GM18508 (cell line): Measurements from ENCODE around the gene TWSG1.
"Not testable (repeated sequence)": the region's sequence is repeated elsewhere in the genome, so short reads cannot be mapped to it uniquely, and the experiment has no call there.

ENCODE experiments used
- ATAC-seq: cut with Tn5 transposase; IDR thresholded peaks from one replicate; pipeline ENCODE4 v1.9.1; 2021; ENCODE audit warnings: moderate number of reproducible peaks; ENCODE audit not compliant: insufficient read depth, unreplicated experiment

Gene TWSG1

DNA sequence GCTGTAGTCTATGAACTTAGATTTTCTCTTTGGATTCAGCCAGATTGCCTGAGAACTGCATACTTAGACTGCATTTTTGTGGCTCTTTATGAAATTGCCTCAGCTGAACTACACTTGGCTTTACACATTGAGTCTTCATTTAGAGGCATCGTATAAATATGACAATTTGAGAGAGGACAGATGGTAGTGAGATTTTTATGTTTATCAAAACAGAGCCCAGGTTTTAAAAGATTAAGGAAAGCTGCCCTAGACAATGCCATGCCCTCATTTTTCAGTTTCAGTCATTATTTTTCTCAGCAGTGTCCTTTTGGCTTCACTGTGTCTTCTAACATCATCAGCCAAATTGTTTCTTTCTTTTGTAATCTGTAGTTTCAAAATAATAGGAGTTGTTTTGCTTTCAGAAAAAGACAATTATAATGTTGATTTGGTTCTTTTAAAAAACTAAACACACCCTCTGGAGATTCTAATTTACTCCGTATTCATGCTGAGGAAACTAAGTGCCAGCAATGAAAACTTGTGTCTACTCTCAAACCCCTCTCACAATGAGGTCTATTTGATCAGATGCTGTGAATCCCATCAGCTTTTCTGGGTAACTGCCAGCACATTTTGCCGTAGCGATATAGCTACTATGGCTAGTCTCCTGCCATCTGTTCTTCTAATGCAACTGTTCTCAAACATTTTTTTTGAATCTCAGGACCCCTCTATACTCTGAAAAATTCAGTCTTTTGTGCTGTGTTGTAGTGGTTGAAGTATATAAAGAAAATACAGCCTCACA is 46.2 kb downstream of the TWSG1 start:
- no peak for ATAC-seq

DNA sequence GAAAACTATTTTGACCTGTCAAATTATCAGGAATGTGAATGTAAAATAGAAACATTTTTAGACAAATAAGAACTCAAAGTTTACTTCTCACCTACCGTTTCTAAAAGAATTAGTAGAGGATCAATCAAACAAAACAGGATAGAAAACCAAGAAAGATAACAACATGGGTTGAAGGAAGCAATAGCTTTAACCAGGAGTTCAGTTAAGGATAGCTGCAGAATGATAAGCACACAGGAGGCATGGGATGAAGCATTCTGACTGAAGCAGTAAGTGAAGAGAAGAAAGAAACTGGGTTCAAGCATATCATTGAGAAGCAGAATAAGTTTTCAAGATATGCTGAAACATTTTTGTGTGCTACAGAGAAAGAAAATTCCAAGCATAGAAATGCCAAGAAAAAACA is 52.3 kb downstream of the TWSG1 start:
- ATAC-seq: no peak

DNA sequence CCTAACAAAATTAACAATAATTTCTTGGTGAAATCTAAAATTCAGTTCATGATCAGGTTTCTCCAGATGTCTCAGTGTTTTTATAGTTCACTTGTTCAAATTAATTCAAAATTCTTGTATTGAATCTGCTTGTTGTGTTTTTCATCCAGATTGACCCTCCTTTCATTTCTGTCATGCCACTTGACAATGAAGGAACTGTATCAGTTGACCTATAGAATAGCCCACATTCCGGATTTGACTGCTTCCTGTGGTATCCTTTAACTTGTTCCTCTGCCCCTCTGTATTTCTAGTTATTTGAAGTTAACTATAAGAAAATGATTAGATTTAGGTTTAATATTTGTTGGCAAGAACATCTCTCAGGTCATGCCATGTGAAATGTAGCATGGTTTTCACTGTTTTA is 53.3 kb downstream of the TWSG1 start:
- no peak for ATAC-seq

DNA sequence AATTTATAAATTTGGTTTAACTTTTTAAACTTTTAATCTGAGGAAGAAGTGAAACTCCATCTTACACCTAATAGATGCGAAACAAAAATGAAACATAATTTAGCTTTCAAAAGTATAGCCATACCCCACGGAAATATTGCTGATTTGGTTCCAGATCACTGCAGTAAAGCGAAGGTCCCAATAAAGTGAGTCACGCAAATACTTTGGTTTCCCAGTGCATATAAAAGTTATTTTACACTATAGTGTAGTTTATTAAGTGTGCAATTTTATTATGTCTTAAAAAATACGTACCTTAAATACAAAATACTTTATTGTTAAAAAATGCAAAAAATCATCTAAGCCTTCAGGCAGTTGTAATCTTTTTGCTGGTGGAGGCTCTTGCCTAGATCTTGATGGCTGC is 55.1 kb downstream of the TWSG1 start:
- no peak for ATAC-seq

DNA sequence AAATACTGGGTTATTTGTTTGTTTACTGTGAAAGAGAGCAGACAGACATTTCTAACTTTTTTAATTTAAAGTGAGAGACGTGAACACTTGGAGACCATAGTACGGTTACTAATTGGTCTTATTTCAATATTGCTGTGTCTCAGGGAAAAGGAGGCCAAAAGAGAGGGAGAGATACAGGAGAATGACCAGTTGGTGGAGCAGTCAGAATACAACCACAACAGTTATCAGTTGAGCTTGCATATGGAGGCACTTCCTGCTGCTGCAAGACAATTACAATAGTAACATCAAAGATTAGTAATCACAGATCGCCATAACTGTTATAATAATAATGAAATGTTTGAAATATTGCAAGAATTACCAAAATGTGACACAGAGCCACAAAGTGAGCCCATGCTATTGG is 58.2 kb downstream of the TWSG1 start:
- no peak for ATAC-seq

DNA sequence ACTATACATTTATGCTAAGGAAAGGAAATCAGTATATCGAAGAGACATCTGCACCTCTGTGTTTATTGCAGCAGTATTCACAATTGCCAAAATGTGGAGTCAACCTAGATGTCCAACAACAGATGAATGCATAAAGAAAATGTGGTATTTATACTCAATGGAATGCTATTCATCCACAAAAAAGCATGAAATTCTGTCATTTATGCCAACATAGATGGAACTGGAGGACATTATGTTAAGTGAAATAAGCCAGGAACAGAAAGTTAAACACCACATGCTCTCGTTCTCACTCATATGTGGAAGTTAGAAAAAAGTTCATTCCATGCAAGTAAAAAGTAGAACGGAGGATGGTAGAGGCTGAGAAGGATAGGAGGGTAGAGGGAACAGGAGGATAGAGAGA is 59.5 kb downstream of the TWSG1 start:
- ATAC-seq: no peak

DNA sequence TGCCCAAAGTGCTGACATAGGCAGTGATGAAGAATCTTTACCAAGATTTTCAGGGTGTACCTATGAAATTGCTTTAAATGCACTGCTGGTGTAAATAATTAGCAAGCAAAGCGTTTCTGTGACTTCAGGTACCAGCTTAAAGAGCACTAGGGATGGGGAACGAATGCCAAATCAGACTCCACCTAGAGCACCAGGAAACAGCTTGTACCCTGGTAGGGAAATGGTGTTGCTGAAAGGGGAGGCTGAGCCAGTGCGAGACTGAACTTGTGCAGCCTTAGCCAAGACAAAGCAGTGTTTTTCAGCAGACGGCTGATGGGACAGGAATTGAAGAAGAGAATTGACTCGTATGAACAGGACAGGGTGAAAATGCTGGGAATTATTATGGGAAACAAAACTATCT is 65.6 kb downstream of the TWSG1 start:
- ATAC-seq: no peak

DNA sequence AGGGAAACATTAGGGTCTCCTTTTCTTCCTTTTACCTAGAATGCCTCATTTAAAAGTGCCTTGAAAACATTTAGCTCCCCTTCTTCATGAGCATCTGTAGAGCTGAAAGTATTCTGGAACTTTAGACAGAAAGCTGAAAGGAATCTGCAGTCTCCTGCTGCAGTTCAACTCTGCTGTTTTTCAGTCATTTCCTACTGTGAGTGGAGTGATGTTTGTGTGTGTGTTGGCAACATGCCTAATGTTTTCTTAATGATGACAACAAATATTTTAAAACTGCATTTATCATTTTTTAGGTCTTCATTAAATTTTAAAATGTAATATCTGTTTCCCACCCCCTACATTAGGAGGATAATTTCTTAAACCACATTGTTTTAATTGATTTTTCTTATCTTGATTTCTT is 66.6 kb downstream of the TWSG1 start:
- ATAC-seq: no peak

DNA sequence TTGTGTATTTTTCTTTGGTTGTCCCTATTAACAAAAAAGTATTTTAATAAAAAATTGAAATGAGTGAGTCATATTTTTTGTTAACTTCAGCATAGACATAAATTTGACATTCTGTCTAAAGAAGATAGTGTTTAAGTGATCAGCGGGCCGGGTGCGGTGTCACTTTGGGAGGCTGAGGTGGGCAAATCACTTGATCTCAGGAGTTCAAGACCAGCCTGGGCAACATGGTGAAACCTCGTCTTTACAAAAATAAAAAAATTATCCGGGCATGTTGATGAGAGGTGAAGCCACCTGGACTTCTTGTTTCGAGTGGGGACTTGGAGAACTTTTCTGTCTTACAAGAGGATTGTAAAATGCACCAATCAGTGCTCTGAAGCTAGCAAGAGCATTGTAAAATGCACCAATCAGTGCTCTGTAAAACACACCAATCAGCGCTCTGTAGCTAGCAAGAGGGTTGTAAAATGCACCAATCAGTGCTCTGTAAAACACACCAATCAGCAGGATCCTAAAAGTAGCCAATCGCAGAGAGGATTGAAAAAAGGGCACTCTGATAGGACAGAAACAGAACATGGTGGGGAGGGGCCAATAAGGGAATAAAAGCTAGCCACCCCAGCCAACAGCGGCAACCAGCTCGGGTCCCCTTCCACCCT is 67.9 kb downstream of the TWSG1 start:
- not testable (repeated sequence) for ATAC-seq

DNA sequence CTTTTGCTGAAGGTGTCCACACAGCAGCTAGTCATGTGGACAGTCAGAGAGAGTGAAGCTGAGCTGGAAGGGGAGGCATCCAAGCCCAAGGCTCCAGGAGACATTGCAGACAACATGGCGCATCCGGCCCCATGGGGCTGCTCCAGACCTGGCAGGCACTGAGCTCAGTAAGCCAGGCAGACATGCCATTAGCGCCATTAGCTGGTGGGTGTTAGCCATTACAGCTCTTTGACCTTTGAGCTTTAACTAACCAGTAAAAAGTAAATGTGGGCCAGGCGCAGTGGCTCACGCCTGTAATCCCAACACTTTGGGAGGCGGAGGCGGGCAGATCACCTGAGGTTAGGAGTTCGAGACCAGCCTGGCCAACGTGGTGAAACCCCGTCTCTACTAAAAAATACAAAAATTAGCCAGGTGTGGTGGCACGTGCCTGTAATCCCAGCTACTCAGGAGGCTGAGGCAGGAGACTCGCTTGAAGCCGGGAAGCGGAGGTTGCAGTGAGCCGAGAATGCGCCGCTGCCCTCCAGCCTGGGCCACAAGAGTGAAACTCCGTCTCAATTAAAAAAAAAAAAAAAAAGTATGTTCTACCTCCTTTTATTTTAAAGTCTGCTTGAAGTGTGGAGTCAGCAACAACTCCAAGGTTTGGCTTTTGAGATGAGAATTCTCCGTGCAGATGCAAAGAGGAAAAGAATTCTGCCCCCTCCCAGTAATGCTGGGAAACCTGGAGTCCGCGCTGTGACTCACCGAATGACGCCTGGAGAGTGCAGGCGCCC is 69.4 kb downstream of the TWSG1 start:
- no peak for ATAC-seq

DNA sequence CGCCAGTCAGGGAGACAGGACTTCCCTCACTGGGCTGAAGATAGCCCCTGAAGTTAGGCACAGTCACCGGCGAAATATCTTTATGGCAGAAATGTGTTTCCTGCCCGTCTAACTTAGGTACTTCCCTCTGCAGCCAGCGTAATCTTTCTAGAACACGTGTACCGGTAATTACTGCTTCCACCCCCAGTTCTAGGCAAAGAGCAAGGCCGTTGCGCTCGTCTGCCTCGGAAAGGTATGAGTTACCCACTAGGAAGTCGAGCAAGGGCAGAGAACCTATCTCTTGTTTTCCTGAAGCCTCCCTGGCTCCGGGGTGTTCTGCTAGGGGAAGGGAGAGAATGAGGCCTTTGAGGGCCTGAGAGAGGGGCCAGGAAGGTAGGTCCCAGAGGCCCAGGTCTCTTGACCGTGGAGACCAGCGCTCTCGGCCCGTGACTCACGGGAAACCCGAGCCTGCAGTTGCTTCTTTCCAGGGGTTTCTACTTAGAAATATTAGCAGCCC is 70.0 kb downstream of the TWSG1 start:
- no peak for ATAC-seq

DNA sequence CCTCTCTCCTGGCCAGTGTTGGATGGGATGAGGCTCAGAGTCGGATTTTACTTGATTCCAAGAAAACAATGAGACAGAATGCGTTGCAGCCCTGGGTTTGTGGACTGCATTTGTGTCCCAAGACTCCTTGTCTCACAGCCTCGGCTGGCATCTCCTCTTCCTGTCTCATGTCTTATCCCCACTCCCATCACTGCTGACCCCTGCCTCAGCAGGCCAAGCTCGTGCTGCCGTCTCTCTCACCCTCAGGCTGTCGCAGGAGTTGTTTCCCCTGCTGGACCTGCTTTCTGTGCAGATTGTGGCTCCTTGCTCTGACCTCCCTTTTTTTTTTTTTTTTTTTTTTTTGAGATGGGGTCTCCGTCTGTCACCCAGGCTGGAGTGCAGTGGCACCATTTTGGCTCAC is 70.6 kb downstream of the TWSG1 start:
- ATAC-seq: no peak

DNA sequence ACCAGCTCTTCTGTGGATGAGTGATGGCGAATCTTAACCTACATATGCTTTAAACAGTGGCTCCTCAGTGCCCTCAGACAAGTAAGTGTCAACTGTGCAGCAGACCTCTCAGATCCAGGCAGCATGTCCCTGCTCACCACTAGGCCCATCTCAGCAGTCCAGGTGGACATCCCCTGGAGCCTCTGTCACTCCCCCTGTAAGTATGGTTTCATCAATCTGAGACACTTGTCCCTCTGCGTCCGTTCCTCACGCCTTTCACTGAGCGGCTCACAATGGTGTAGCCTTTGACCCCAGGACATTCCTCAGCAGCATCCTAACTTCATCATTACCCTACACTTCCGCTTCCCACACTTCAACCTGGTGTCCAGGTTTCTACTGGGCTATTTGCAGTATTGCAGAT is 71.4 kb downstream of the TWSG1 start:
- ATAC-seq: no peak

DNA sequence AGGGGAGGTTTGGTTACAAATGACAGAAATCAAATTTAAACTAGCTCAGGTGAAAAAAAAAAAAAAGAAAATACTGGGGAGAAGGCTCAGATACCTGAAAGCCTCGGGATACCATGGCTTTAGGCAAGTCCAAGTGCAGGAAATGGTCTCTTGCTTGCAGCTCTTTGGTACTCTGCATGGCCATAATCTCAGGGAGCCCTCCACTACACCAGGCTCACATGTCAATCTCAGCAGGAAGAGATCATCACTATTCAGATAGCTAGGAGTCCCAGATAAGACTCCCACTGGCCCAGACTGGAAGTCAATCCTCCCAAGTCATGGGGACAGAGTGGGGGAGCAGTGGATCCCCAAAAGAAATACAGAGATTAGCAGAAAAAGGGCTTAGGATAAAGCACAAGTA is 75.9 kb downstream of the TWSG1 start:
- no peak for ATAC-seq

DNA sequence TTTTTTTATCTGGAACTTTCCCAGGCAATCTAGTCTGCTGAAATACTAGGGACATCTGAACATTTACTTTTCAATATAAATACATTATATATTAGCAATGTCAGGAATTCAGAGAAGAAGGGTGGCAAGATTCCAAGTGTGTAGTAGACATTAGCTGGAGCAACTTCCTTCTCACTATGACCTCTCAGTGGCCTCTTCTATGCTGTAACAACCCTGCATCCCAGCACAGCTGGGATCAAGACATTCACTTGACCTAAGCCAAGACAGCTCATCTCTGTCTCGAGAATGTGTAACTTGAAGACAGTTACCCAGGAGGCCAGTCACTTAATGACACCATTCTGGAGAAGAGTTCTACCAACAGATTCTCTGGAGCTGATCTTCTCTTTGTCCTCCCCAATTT is 79.0 kb downstream of the TWSG1 start:
- ATAC-seq: no peak

DNA sequence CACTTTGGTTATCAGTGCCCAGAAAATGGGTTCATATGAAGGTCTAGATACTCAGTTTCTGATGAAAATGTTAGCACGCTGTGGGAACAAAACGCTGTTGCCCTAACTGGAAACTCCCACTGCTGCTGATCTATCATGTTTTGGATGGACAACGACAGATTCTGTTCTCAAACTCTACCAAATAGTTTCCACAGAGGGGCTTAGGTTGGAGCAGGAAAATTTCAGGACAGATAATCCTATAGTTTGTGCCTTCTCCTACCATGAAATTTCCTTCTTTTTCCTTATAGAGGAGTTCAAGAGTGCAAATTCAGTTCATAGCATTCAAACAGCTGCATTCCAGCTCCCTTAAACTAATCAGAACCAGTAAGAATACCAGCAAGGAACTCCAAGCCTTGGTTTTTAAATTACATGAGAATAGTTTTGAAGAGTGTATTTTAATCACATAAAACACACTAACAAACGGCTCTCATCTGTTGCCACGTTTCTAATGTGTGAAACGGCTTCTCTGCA is 82.0 kb downstream of the TWSG1 start:
- ATAC-seq: no peak

DNA sequence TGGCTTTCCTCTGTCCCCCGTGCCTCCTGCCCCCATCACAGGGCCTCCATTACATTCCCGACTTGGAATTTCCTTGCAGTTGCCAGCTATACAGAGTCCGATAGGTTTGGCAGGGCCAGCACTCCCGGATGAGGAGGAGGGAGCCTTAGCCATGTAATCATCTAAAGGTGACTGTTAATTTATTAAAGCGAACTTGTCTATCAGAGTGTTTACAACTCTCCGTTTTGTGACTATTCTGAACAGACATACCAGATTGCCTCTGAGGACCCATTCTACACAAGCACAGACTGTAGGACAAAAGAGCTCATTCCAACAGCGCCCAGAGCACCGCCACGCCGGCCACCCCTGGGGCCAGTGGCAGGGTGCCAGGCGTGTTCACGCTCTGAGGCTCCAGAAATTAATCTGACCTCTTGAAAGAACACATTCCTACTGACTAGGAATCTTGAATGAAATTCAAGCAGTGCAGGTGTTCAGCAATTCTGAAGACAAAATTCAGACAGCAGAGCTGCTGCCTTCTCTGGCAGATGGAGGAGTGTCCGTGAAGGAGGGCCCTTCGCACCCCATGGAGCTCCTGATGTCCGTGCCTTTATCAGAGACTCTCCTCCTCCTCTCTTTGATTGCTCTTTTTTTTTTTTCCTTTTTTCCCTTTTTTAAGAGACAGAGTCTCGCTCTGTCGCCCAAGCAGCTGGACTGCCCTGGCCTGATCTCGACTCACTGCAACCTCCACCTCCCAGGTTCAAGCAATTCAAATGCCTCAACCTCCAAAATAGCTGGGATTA is 82.7 kb downstream of the TWSG1 start:
- no peak for ATAC-seq

DNA sequence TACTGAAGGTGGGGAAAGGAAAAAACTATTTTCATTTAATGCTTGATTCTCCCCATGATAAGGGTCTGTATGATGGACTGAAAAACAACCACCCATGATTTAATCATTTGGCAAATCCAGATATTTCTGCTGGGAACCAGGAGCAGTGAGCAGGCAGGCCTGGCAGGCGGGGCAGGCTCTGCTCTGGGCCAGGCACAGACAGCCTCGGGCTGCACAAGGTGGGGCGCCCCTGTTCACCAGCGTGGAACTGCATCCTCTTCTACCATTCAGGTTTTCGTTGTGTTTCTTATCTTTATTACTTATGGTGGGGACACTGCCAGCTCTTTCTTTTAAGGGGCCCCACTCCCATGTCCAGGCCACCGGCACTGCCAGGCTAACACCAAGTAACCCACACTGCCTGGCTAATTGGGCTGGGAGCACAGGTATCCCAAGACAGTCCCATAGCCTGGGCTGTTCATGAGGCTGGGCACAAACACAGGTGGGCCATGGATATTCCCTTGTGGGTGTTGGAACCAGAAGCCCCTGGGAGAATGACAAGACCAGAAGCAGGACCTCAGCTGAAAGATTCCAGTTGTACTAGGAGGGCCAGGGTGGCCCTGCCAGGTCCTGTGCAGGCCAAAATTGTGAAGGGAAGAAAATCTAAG is 83.6 kb downstream of the TWSG1 start:
- no peak for ATAC-seq

DNA sequence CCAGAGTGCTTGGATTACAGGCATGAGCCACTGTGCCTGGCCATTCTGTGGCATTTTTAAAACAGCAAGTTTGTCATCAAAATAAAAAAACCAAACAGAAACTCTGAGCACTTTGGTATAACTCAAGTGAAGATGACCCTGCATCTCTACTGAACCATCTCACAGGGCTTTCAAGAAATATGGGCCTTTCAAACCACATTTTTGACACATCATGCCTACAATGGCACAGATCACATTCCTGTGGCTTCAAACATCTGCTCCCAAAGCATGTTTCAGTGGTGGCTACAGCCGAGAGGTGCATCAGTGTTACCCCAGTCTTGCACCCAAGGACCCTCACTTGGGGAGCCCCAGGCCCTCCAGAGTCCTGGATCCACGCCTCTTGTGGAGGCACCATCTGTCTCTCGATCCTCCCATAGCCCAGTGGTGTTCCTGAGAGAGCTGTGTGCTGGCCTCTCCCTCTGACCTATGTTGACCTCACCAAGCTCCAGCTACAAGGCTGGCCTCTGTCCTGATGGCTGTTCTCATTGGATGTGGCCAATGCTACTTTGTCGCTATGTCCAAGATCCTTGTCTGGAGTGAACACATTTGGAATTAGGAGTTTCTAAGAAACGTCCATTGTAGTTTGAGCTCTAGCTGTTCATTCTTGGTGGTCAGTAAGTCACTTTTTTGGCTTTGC is 85.5 kb downstream of the TWSG1 start:
- no peak for ATAC-seq
